ENCODE measurements around the gene MVB12A. TPM values are rescaled to one million over a fixed set of nuclear protein-coding genes. Genes with fewer than 3 reads are reported as not detected.

Gene MVB12A
- total RNA-seq, 1 experiment from 2014 or later = 129 TPM

DNA sequence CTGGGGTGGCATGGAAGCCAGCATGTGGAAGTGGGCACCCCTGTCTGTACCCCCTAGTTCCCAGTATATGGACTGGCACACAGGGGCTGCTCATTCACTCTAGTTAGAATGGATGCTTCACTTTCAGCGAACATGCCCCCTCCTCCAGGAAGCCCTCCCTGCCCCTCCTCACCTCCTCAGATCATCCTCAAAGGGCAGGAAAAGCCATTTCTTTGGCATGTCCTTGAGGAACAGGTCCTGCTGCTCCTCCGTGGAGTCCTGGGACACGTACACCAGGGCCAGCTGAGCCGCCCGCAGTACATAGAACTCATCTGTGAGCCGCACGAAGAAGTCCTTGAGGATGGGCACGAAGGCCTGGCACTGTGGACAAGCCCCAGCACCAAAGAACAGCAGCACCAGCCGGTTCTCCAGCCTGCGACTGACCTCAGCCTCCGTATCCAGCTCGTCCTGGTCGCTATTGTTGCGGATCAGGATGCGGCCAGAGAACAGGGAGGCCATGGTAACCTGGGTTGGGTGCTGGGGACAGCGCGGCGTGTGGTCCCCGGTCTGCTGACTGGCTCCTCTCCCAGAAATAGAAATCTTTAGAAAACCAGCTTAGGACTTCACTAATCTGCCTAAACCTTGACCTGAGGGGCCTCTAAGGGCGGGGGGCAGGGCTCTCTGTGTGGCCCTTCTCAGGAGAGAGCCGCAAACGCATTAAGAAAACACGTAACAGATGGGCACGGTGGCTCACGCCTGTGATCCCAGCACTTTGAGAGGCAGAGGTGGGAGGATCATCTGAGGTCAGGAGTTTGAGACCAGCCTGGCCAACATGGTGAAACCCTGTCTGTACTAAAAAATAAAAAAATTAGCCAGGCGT, 40.8 kb downstream of the MVB12A start, which contains the start of gene NXNL1:
Gene NXNL1 (minus strand): TSS at position 555 of the 859 bp plus-strand sequence. CDS start 57 bp downstream, at position 498.
- in situ Hi-C loops (cut with HindIII; ENCODE audit: low pct_unique_long_range_greater_than_20kb, low sequenced_read_pairs) = no loop called here
- DNase-seq (ENCODE audit: low read depth) = no peak

DNA sequence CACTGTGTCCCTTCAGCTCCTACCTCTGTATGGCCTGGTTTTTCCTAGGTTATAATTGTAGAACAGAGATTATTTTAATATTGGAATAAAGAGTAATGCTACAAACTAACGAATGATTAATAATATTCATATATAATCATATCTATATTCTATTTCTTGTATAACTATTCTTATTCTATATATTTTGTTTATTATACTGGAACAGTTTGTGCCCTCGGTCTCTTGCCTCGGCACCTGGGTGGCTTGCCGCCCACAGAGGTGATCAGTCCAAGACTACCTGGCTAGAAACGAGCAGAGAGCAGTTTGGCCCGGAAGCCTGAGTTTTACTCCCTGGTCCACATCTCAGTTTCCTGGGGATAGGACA, 46.6 kb downstream of the MVB12A start:
- DNase-seq (ENCODE audit: low read depth) = no peak
- in situ Hi-C loops (cut with HindIII; ENCODE audit: low pct_unique_long_range_greater_than_20kb, low sequenced_read_pairs) = no loop called here

GRCh38 chr19:17467471-17468301, 47.8 kb downstream of the MVB12A start:
- no peak for DNase-seq (ENCODE audit: low read depth)
- in situ Hi-C loops (cut with HindIII; ENCODE audit: low pct_unique_long_range_greater_than_20kb, low sequenced_read_pairs) = no loop called here

GRCh38 chr19:17468302-17469091, 48.6 kb downstream of the MVB12A start:
- DNase-seq (ENCODE audit: low read depth) = no peak
- in situ Hi-C loops (cut with HindIII; ENCODE audit: low pct_unique_long_range_greater_than_20kb, low sequenced_read_pairs) = no loop called here

- in situ Hi-C loops (cut with HindIII; ENCODE audit: low pct_unique_long_range_greater_than_20kb, low sequenced_read_pairs) = no loop called here
- no peak for DNase-seq (ENCODE audit: low read depth)
Measured at GRCh38 chr19:17469092-17469480, 49.2 kb downstream of the MVB12A start.

GRCh38 chr19:17469481-17470067, 49.7 kb downstream of the MVB12A start:
- DNase-seq (ENCODE audit: low read depth) = peak; percentile 95
- in situ Hi-C loops (cut with HindIII; ENCODE audit: low pct_unique_long_range_greater_than_20kb, low sequenced_read_pairs) = no loop called here

GRCh38 chr19:17470068-17470841, 50.4 kb downstream of the MVB12A start, which contains the start of gene SLC27A1:
TSS of gene SLC27A1 (plus strand) at chr19:17470524. CDS start at chr19:17470541, 17 bp downstream.
- in situ Hi-C loops (cut with HindIII; ENCODE audit: low pct_unique_long_range_greater_than_20kb, low sequenced_read_pairs) = no loop called here

GRCh38 chr19:17471410-17472125, 51.7 kb downstream of the MVB12A start:
- in situ Hi-C loops (cut with HindIII; ENCODE audit: low pct_unique_long_range_greater_than_20kb, low sequenced_read_pairs) = no loop called here

More at GRCh38 chr19:17470068-17470841, 50.4 kb downstream of the MVB12A start, which contains the start of gene SLC27A1:
- peak; percentile 99 for DNase-seq (ENCODE audit: low read depth)

DNA sequence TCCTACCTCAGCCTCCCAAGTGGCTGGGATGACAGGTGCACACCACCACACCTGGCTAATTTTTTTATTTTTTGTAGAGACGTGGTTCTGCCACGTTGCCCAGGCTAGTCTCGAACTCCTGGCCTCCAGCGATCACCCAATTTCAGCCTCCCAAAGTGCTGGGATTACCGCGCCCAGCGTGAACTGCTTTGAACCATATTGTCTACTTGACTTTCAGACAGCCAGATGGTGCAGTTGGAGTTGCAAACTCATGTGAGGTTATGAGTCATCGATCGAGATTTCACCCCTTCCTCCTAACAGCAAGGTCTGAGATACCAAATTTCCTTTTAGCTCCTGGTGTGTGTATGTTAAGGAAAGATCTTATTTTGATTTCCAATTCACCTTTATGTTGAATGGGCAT, 53.2 kb downstream of the MVB12A start:
- DNase-seq (ENCODE audit: low read depth) = peak; percentile 31
- in situ Hi-C loops (cut with HindIII; ENCODE audit: low pct_unique_long_range_greater_than_20kb, low sequenced_read_pairs) = no loop called here

More at GRCh38 chr19:17471410-17472125, 51.7 kb downstream of the MVB12A start:
- DNase-seq (ENCODE audit: low read depth) = no peak

Other genes starting within 250 kb of the MVB12A start
- 59.3 and 78.1 TPM in 2 replicates for gene USE1, start 204.7 kb upstream of the MVB12A start, total RNA-seq (2014; rRNA removed; shearing (Covaris generic); ENCODE audit: low replicate concordance)
- gene OCEL1, start 193.8 kb upstream of the MVB12A start, total RNA-seq (2014; rRNA removed; shearing (Covaris generic); ENCODE audit: low replicate concordance) = 6.5 and 26.0 TPM in 2 replicates
- 121 and 145 TPM in 2 replicates for gene NR2F6, start 174.1 kb upstream of the MVB12A start, total RNA-seq (2014; rRNA removed; shearing (Covaris generic); ENCODE audit: low replicate concordance)
- gene USHBP1, start 155.3 kb upstream of the MVB12A start, total RNA-seq (2014; rRNA removed; shearing (Covaris generic); ENCODE audit: low replicate concordance) = not detected in 2 replicates
- 247 and 320 TPM in 2 replicates for gene BABAM1, start 152.6 kb upstream of the MVB12A start, total RNA-seq (2014; rRNA removed; shearing (Covaris generic); ENCODE audit: low replicate concordance)
- gene ANKLE1, start 138.1 kb upstream of the MVB12A start, total RNA-seq (2014; rRNA removed; shearing (Covaris generic); ENCODE audit: low replicate concordance) = 0.51 TPM in 1 of 2 replicates, not detected in the other
- 38.9 and 49.9 TPM in 2 replicates for gene ABHD8, start 116.6 kb upstream of the MVB12A start, total RNA-seq (2014; rRNA removed; shearing (Covaris generic); ENCODE audit: low replicate concordance)
- gene MRPL34, start 114.2 kb upstream of the MVB12A start, total RNA-seq (2014; rRNA removed; shearing (Covaris generic); ENCODE audit: low replicate concordance) = 21.0 and 38.9 TPM in 2 replicates
- gene DDA1, start 110.5 kb upstream of the MVB12A start, total RNA-seq (2014; rRNA removed; shearing (Covaris generic); ENCODE audit: low replicate concordance) = 17.9 and 23.5 TPM in 2 replicates
- gene ANO8, start 85.2 kb upstream of the MVB12A start, total RNA-seq (2014; rRNA removed; shearing (Covaris generic); ENCODE audit: low replicate concordance) = 4.6 and 5.4 TPM in 2 replicates
- 49.6 and 61.3 TPM in 2 replicates for gene GTPBP3, start 82.5 kb upstream of the MVB12A start, total RNA-seq (2014; rRNA removed; shearing (Covaris generic); ENCODE audit: low replicate concordance)
- not detected in 2 replicates for gene PLVAP, start 42.7 kb upstream of the MVB12A start, total RNA-seq (2014; rRNA removed; shearing (Covaris generic); ENCODE audit: low replicate concordance)
- not detected in 2 replicates for gene CCDC194, start 25.9 kb upstream of the MVB12A start, total RNA-seq (2014; rRNA removed; shearing (Covaris generic); ENCODE audit: low replicate concordance)
- 25.1 and 26.8 TPM in 2 replicates for gene BST2, start 14.4 kb upstream of the MVB12A start, total RNA-seq (2014; rRNA removed; shearing (Covaris generic); ENCODE audit: low replicate concordance)
- gene TMEM221, start 28.6 kb downstream of the MVB12A start, total RNA-seq (2014; rRNA removed; shearing (Covaris generic); ENCODE audit: low replicate concordance) = not detected in 2 replicates
- not detected in 2 replicates for gene NXNL1, start 40.9 kb downstream of the MVB12A start, total RNA-seq (2014; rRNA removed; shearing (Covaris generic); ENCODE audit: low replicate concordance)
- gene SLC27A1, start 50.5 kb downstream of the MVB12A start, total RNA-seq (2014; rRNA removed; shearing (Covaris generic); ENCODE audit: low replicate concordance) = 18.2 and 44.5 TPM in 2 replicates
- gene PGLS, start 91.6 kb downstream of the MVB12A start, total RNA-seq (2014; rRNA removed; shearing (Covaris generic); ENCODE audit: low replicate concordance) = 197 and 233 TPM in 2 replicates
- gene COLGALT1, start 135.6 kb downstream of the MVB12A start, total RNA-seq (2014; rRNA removed; shearing (Covaris generic); ENCODE audit: low replicate concordance) = 133 and 145 TPM in 2 replicates

Measured in Caki2 (cell line).